ENCODE data around the gene BCR. TPM values are rescaled to one million over a fixed set of nuclear protein-coding genes. Genes with fewer than 3 reads are reported as not detected.

Gene BCR
- total and polyA plus RNA-seq, 2 of the 8 experiments (the other 6 are each of a cell fraction or from before 2014, with no cell fraction given) = 66.7 to 130 TPM

DNA sequence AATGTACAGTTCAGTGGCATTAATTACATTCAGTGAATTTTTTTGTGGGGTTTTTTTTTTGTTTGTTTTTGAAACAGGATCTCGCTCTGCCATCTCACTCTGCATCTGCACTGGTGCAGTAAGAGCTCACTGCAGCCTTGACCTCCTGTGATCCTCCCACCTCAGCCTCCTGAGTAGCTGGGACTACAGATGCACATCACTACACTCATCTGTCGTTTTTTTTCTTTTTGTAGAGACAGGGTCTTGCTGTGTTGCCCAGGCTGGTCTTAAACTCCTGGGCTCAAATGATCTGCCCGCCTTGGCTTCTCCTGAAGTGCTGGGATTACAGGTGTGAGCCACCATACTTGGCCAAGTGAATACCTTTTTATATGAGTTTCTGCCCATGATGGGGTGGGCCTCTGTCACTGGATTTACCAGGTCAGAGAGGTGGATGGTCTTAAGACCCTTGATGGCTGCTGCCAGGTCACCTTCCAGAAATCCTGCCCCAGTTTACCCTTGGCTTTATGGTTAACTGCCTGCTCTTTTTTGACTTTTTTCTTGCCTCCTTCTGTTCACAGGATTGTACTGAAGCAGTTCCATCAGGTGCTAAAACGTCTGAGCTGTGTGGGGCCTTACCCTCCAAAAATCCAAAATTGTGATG, 22.6 kb downstream of the BCR start:
- no peak overlapping the region for H4K5ac ChIP-seq (ENCODE audit: insufficient read length, low read depth, low read length)
- peaks cover 2% of the 10 kb centered on the region; the same call in 1 of the 2 replicates for H3K23me2 ChIP-seq (ENCODE audit: low read depth, low read length)
- ChIA-PET POLR2A (ENCODE audit: partially characterized antibody) (interaction anchor here (1.0 to 1.4 kb wide), 3 partner anchors 10 to 39 kb away, joined by 3 read pairs; no protein-coding TSS in a partner anchor), CTCF (ENCODE audit: partially characterized antibody) (interaction anchor here (0.8 to 1.4 kb wide), 5 partner anchors 9 to 88 kb away, joined by 3 to 4 read pairs (median 3); no protein-coding TSS in a partner anchor)
- no peak overlapping the region for H2AFZ ChIP-seq (ENCODE audit: low read length)
- H3K4me2 ChIP-seq (ENCODE audit: insufficient read depth in 1 of 2, low read depth in 2 of 2, low read length in 2 of 2) = no peak overlapping the region
- H3K18ac ChIP-seq (ENCODE audit: extremely low read depth, low read length) = no peak overlapping the region
- no peak overlapping the region for H2BK15ac ChIP-seq (ENCODE audit: low read length)
- no peak overlapping the region for H3K9ac ChIP-seq (replicated peaks in 1 of 4; ENCODE audit: extremely low read depth in 1 of 4, low read depth in 3 of 4, low read length in 3 of 4)
- no peak overlapping the region for H3K4ac ChIP-seq (replicated peaks; ENCODE audit: insufficient read length, low read depth, low read length)
- H3K79me2 ChIP-seq (ENCODE audit: control insufficient read depth in 1 of 2, insufficient read depth in 2 of 2, low read length in 2 of 2) = peaks cover 16 to 94% of the 10 kb centered on the region in 2 experiments
- no peaks in the 10 kb centered on the region for H3K9me3 ChIP-seq (ENCODE audit: insufficient read depth in 2 of 2, low read depth in 1 of 2, low read length in 1 of 2)
- H3K56ac ChIP-seq (replicated peaks; ENCODE audit: insufficient read length, low read depth, low read length) = no peak overlapping the region
- H3K79me1 ChIP-seq (ENCODE audit: low read depth, low read length) = peaks cover 41% of the 10 kb centered on the region
- no peak overlapping the region for H3K14ac ChIP-seq (ENCODE audit: insufficient read length)
- H2BK12ac ChIP-seq (ENCODE audit: low read depth, low read length) = no peak overlapping the region
- no peak overlapping the region for H4K91ac ChIP-seq (replicated peaks; ENCODE audit: insufficient read length, low read length)
- no peak overlapping the region for H3K23ac ChIP-seq (ENCODE audit: insufficient read length)
- no peaks in the 10 kb centered on the region for H3K27me3 ChIP-seq (replicated peaks in 1 of 4; ENCODE audit: control insufficient read depth in 3 of 4, extremely low read depth in 1 of 4, insufficient read depth in 3 of 4, low read length in 3 of 4)
- no peak overlapping the region for H4K8ac ChIP-seq (ENCODE audit: extremely low read depth, insufficient read depth, low read length)
- H3K4me3 ChIP-seq (ENCODE audit: extremely low read depth in 1 of 4, insufficient read depth in 2 of 4, low read depth in 3 of 4, low read length in 4 of 4) = no peak overlapping the region
- DNase-seq (ENCODE audit: low read depth in 1 of 2, low spot score in 2 of 2) = no peak
- 0 out of 8 replicates have a peak, but pooled peaks cover 0 to 6% (median 0%) of the 10 kb centered on the region in 4 experiments for H3K36me3 ChIP-seq (ENCODE audit: control insufficient read depth in 2 of 4, insufficient read depth in 4 of 4, low read length in 3 of 4)
- H2BK20ac ChIP-seq (ENCODE audit: low read length) = no peak overlapping the region
- H3K27ac ChIP-seq (ENCODE audit: low read depth, low read length) = no peak overlapping the region
- H4K20me1 ChIP-seq (replicated peaks in 1 of 2; ENCODE audit: control insufficient read depth in 1 of 2, insufficient read depth in 2 of 2, low read length in 2 of 2) = peaks cover 21 to 44% of the 10 kb centered on the region in 2 experiments
- no peak overlapping the region for H2BK5ac ChIP-seq (ENCODE audit: low read depth, low read length)
- 93% methylated on average over 4 of the region's 4 CpGs; no CpG with 5 or more reads in 1 of the 2 experiments for WGBS, 2 experiments (ENCODE audit: extremely low coverage in 1 of 2, insufficient coverage in 1 of 2, insufficient read length in 1 of 2, insufficient replicate concordance in 2 of 2, low coverage in 1 of 2, low lambda C conversion rate in 2 of 2, missing lambda C conversion rate in 1 of 2)
- no peak overlapping the region for H2BK120ac ChIP-seq (replicated peaks; ENCODE audit: low read depth, low read length)
- peaks cover 0 to 27% (median 5%) of the 10 kb centered on the region in 4 experiments; a peak in 4 of 7 replicates for H3K4me1 ChIP-seq (replicated peaks in 1 of 4; ENCODE audit: control insufficient read depth in 3 of 4, insufficient read depth in 4 of 4, low read length in 3 of 4)
- no peak for FAIRE-seq
- H2AK5ac ChIP-seq (ENCODE audit: low read depth, low read length) = no peak overlapping the region
- TF ChIP-seq SIRT6 (IDR thresholded peaks at IDR 0.05; ENCODE audit: low read length) (no peak), CBX8 (IDR thresholded peaks at IDR 0.05; ENCODE audit: borderline replicate concordance, low read depth, low read length) (no peak), SIX5 (IDR thresholded peaks at IDR 0.05; ENCODE audit: low read depth, low read length) (no peak), EP300 (IDR thresholded peaks at IDR 0.05; ENCODE audit: borderline replicate concordance in 1 of 2, low read depth in 2 of 2, low read length in 2 of 2) (no peak), YY1 (IDR thresholded peaks at IDR 0.05; ENCODE audit: low read depth, low read length) (no peak), SIN3A (conservative IDR thresholded peaks at IDR 0.05 in 1 of 2, IDR thresholded peaks at IDR 0.05 in 1 of 2; ENCODE audit: low read depth in 1 of 2, low read length in 2 of 2) (no peak), TAF1 (IDR thresholded peaks at IDR 0.05; ENCODE audit: low read depth, low read length) (no peak), JUND (IDR thresholded peaks at IDR 0.05; ENCODE audit: low read length) (no peak), CHD1 (IDR thresholded peaks at IDR 0.05; ENCODE audit: low read depth, low read length) (no peak)
- TF ChIP-seq, protein P1, sequence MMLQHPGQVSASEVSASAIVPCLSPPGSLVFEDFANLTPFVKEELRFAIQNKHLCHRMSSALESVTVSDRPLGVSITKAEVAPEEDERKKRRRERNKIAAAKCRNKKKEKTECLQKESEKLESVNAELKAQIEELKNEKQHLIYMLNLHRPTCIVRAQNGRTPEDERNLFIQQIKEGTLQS (IDR thresholded peaks at IDR 0.05; ENCODE audit: insufficient read depth, low read depth, low read length) = no peak

Measured in H1 (cell line).